DMS 273 (cell line): ENCODE measurements around the gene GPR183.

Source experiments
- DNase-seq: peaks from one replicate; lab custom pipeline; 2025; ENCODE audit not compliant: unreplicated experiment; lab: John Stamatoyannopoulos, UW

GPR183 gene

GRCh38 chr13:99313501-99313900, 6.3 kb upstream of the GPR183 start:
- DNase-seq: no peak

DNA sequence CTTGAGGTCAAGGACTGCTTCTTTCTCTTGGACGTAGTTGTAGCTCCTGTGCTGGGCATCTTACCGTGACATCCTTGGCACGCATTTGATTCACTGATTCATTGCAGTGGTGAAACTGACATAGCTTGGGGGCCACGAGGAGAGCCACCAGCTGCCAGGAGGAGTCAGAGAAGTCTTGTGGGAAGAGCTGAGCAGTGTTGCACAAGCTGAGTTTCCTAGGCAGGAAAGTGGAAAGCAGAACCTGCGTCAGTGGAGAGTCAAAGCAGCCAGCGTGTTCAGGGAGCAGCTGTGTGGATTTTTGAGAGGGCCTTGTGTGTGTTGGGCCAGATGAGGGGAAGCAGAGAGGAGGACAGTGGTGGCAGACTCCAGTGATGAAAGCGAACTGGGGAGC, 5.3 kb upstream of the GPR183 start:
- no peak for DNase-seq

- DNase-seq: no peak
Observed at GRCh38 chr13:99311748-99312492, 4.7 kb upstream of the GPR183 start.

DNA sequence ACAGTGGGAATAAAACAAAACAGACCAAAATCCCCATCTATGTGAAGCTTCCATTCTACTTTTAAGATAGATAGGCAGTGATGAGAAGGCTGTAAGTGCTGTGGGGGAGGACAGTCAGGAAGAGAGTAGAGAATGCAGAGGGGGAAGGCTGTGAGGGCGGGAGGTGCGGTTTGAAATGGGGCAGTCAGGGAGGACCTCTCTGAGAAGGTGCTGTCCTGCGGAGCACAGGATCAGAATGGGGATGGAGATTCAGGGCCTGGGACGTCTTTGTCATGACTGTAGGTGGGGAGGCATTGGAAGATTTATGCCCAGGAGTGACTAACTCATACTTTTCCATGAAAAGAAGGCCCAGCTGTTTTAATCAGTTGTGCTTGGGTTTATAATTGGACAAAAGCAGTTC, 3.9 kb upstream of the GPR183 start:
- no peak for DNase-seq

DNA sequence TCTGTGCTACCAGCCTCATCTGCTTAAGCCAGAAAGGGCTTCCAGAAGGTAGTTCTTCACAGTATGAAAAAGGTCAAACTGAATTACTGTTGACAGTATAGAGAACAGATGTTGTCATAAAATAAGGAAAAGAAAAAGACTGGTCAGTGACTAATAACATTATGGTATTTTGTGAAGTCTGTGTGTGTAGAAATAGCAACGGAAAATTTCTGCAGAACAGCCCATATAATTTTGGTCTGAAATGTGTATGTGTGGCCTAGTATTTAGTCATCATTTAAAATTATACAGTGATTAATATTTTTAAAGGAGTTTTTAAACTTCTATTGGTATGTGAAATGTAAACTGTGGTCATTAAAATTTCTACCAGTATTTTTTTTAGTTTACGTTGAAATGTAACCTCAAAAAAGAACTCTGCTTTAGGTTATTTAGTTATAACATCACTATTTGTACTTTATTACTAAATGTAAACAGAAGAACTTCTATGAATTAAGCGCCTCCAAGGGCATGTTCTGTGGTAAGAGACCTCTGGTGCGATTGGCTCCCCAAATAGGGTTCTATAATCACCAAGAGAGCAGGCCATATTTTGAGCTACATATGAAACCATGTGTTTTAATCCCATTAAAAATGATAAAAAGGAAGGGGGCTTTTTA, 3.3 kb upstream of the GPR183 start:
- DNase-seq: no peak

GRCh38 chr13:99308471-99309087, 1.4 kb upstream of the GPR183 start:
- no peak for DNase-seq

DNA sequence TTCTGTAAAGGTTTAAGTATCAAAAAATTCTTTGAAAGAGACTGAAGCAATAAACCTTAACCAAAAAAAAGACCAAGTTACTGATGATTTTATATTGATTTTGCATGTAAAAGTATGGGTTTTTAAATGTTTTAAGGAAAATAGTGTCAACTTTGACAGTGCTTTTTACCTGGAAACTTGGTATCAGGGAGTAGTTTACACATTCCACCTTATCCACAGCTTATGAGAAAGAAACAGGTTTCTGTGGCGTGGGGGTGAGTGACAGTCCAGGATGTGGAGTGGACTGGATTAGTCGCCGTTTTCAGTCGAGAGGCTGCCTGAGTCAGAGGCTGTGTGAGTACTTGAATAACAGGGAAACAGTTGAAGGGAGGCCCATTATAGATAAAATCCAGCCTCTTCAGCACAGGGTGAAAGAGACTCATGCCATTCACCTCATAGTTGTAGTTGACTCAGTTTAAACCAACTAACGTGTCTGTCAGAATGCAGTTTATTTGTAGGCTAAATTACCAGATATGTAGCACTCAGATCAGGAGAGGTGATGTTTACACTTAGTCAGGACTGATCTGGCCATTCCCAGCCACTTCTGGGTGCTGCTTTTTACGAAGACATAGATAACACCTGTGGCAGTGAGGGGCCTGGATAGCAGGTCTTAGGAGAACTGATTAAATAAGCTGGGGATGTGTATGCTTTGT, 595 bp upstream of the GPR183 start:
- no peak for DNase-seq

DNA sequence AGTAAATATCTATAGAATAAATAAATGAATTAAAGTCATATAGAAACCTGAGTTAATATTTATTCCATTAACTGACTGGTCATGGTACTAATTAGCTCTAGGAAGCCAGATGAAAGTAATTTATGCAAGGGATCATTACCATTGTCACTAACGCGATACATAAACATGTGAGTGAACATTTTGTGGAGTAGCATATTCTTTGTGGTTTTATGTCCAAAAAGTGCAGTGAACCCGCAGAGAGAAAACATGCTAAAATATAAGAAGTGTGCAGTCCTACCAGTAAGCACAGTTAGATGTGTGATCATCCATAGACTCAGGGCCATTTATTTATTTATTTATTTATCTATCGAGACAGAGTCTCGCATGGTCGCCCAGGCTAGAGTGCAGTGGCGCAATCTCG, 1.6 kb downstream of the GPR183 start:
- no peak for DNase-seq

GRCh38 chr13:99305158-99305557, 2.0 kb downstream of the GPR183 start:
- no peak for DNase-seq

- no peak for DNase-seq
Observed at GRCh38 chr13:99304541-99304940, 2.7 kb downstream of the GPR183 start.

DNA sequence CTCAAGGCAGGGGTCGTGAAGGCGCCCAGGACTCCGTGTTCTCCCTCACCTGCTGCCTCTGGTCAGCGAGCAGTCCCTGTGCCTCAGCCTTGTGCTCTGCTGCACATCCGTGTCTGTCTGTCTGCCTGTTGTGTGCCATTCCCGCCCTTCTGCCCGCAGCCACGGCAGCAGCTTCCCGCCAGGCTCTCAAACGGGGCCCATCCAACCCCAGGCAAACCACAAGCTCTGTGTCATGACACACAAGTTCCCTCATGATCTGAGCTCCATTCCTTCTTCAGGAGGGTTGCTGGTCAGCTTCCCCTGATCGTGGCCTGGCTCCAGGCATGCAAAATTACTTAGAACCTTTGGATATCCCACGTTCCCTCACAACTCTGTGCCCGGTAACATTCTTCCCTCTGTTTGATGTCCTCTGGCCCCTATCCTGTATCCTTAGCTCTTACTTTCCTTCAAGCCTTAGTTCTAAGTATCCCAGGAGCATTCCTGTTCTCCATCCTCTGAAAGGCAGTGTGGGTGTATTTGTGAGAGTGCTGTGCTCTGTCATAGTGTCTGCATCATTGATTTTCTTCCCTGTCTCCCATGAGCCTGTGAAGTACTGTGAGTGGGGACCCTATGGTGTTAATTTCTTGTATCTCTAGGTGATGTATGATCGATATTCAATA, 3.2 kb downstream of the GPR183 start:
- no peak for DNase-seq

GRCh38 chr13:99302637-99303505, 4.3 kb downstream of the GPR183 start:
- DNase-seq: no peak

GRCh38 chr13:99301913-99302636, 5.1 kb downstream of the GPR183 start:
- DNase-seq: no peak

DNA sequence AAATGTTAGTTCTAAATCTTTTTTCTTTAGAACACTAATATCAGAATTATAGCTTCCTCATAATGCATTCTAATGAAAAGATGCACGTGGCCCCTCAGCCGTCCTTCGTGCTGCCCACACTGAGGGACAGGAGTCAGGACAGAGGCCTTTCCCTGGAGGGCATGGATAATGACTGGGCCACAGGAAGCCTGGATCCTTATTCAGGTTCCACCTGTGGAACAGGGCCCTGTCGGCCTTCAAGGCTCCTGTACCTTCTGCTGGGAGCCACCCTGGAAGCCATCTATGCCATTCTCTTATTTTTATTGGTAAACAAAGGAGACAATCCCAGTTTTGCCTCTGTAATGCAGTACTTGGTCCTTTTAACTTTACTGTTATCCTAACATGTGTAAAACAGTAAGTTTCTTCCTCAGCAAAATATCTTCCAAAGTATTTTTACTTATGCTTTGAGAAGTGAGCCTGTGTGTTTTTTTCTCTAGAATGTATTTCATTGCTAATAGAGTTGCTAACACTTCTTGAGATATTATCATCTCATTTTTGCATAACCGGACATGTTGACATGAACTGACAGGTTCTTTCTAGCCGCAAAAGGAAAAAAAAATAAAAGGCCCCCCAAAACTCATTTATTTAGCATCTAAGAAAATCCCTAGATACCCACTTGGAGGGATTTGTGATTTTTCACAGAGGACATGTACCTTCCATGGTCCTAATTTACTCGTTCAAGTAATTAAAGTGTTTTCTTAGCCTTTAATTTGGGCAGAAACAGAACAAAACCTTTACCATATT, 6.0 kb downstream of the GPR183 start:
- no peak for DNase-seq

- no peak for DNase-seq
Observed at GRCh38 chr13:99299920-99300341, 7.3 kb downstream of the GPR183 start.

DNA sequence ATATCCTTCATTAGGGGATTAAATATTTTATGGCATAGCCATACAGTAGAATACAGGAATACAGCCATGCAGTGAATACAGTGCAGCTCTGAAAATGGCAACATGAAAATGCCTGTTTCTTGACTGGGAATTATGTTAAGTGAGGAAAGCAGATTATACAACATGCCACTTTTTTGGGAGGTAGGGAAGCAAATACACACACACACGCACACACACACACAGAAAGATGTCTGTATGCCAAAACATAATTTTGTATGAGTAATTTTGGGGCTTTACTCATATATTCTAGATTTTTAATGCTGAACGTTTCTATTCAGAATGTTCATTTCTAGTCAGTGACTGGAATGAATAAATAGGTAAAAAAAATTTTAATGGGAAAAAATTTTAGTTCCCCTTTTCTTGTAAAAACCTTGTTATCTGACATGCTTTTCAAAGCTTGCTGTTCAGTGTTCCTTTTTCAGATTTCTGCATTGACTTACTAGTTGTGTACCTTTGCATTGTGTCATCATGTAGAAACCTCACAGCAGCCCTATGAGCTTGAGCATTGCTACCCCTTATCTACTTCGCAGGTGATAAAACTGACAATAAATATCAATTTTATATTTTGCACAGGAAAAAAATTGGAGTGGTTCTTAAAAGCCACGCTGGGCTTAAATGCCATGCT, 7.8 kb downstream of the GPR183 start:
- DNase-seq: no peak

GRCh38 chr13:99298056-99298455, 9.1 kb downstream of the GPR183 start:
- no peak for DNase-seq

- no peak for DNase-seq
Observed at GRCh38 chr13:99297331-99297730, 9.9 kb downstream of the GPR183 start.
